Measurements from ENCODE around the gene CHRM1. TPM values are rescaled to one million over a fixed set of nuclear protein-coding genes. Genes with fewer than 3 reads are reported as not detected.
A peak's percentile ranks its signal among the peaks of the same experiment; 100 is the strongest.

The CHRM1 gene
- total RNA-seq, 4 donors from 2014 or later: 0.32 to 0.41 TPM; not detected in 2

GRCh38 chr11:62889484-62890437, 31.4 kb downstream of the CHRM1 start:
- peak; percentile 67 for DNase-seq
- no peak for TF ChIP-seq POLR2A (IDR thresholded peaks at IDR 0.05)
- TF ChIP-seq EP300 (IDR thresholded peaks at IDR 0.05; ENCODE audit: low read depth): no peak
- peak in 2 of 3 donors; percentile 43 to 59 for TF ChIP-seq POLR2AphosphoS5 (IDR thresholded peaks at IDR 0.05)
- TF ChIP-seq CTCF (IDR thresholded peaks at IDR 0.05): no peak
- H3K36me3 ChIP-seq: peaks cover 0 to 45% (median 21%) of the 10 kb centered on the region in 4 donors
- in situ Hi-C loops (cut with MboI; ENCODE audit: low pct_ligation_motif_present in 1 of 4, low pct_unique_long_range_greater_than_20kb in 1 of 4, low sequenced_read_pairs in 3 of 4) (loop anchor here in 1 of 4 donors (25.0 kb wide), 1 partner anchor 502 kb away; no protein-coding TSS in a partner anchor), intact Hi-C loops (cut with DNase I; ENCODE audit: low total_unique reads) (no loop called here)
- no peak overlapping the region for H3K4me3 ChIP-seq
- H3K27ac ChIP-seq: peak overlapping the region; percentile 34 to 73 (median 58)
- H3K27me3 ChIP-seq: no peaks in the 10 kb centered on the region
- 65 to 70% methylated on average over 4 to 11 of the region's 11 CpGs for WGBS, 2 donors (ENCODE audit: low coverage in 1 of 2)
- H3K4me1 ChIP-seq: peaks cover 7 to 46% (median 16%) of the 10 kb centered on the region in 4 donors
- no peaks in the 10 kb centered on the region for H3K9me3 ChIP-seq

GRCh38 chr11:62889126-62889483, 32.1 kb downstream of the CHRM1 start:
- DNase-seq: no peak
- H3K9me3 ChIP-seq: no peaks in the 10 kb centered on the region
- H3K4me3 ChIP-seq: no peak overlapping the region
- in situ Hi-C loops (cut with MboI; ENCODE audit: low pct_ligation_motif_present in 1 of 4, low pct_unique_long_range_greater_than_20kb in 1 of 4, low sequenced_read_pairs in 3 of 4) (loop anchor here in 1 of 4 donors (25.0 kb wide), 1 partner anchor 502 kb away; no protein-coding TSS in a partner anchor), intact Hi-C loops (cut with DNase I; ENCODE audit: low total_unique reads) (no loop called here)
- no peaks in the 10 kb centered on the region for H3K27me3 ChIP-seq
- peaks cover 0 to 50% (median 23%) of the 10 kb centered on the region in 4 donors for H3K36me3 ChIP-seq
- 44 to 76% methylated on average over 1 to 2 of the region's 2 CpGs for WGBS, 2 donors (ENCODE audit: low coverage in 1 of 2)
- peak overlapping the region; percentile 34 to 73 (median 58) for H3K27ac ChIP-seq
- peaks cover 11 to 50% (median 18%) of the 10 kb centered on the region in 4 donors for H3K4me1 ChIP-seq
- TF ChIP-seq EP300 (IDR thresholded peaks at IDR 0.05; ENCODE audit: low read depth) (no peak), POLR2AphosphoS5 (IDR thresholded peaks at IDR 0.05) (no peak), CTCF (IDR thresholded peaks at IDR 0.05) (no peak), POLR2A (IDR thresholded peaks at IDR 0.05) (no peak)

- WGBS, 2 donors (ENCODE audit: low coverage in 1 of 2): 85% methylated on average over 14 of the region's 14 CpGs; no CpG with 5 or more reads in 1 of the 2 donors
- H3K36me3 ChIP-seq: peaks cover 0 to 57% (median 26%) of the 10 kb centered on the region in 4 donors
- in situ Hi-C loops (cut with MboI; ENCODE audit: low pct_ligation_motif_present in 1 of 4, low pct_unique_long_range_greater_than_20kb in 1 of 4, low sequenced_read_pairs in 3 of 4): loop anchor here in 1 of 4 donors (25.0 kb wide), 1 partner anchor 501 kb away; no protein-coding TSS in a partner anchor
Measured at GRCh38 chr11:62888406-62888805, 32.8 kb downstream of the CHRM1 start.

More at GRCh38 chr11:62888406-62888805, 32.8 kb downstream of the CHRM1 start:
- Histone ChIP-seq H3K27me3 (no peaks in the 10 kb centered on the region), H3K27ac (peak overlapping the region in 2 of 4 donors; percentile 60 to 73), H3K4me1 (peaks cover 18 to 57% (median 24%) of the 10 kb centered on the region in 4 donors), H3K9me3 (no peaks in the 10 kb centered on the region), H3K4me3 (no peak overlapping the region)
- DNase-seq: no peak
- TF ChIP-seq POLR2AphosphoS5 (IDR thresholded peaks at IDR 0.05) (no peak), CTCF (IDR thresholded peaks at IDR 0.05) (no peak)
- intact Hi-C loops (cut with DNase I; ENCODE audit: low total_unique reads): no loop called here
